IPS-18c (cell line): ENCODE data around the gene NUBP1.

ENCODE experiments used
- H3K4me3 ChIP-seq: 2 replicates; pipeline ENCODE4 v1.7.0; 2013; ENCODE audit warnings: low read depth, mild to moderate bottlenecking, low read length, moderate library complexity; ENCODE audit not compliant: insufficient read depth
- H3K9me3 ChIP-seq: one replicate; pipeline ENCODE4 v1.6.1; 2013; ENCODE audit warnings: mild to moderate bottlenecking, low read length, moderate library complexity; ENCODE audit not compliant: control insufficient read depth, insufficient read depth

Gene NUBP1

DNA sequence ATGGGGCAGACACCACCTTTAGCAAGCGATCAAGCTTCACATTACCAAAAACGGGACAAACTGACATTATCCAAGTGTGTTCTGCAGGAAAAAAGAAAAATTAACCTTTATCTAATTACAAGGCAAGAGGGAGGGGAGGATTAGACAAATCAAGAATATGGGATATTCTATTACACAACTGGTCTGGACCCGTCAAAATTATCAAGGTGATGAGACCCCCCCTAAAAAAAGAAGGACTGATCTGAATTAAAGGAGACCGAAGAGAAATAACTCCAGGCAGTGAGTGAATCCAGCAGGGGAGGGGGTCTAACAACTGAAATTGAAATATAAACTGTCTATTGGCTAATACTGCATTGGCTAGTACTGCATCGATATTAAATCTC is 424 bp upstream of the NUBP1 start:
- peak overlapping the region; percentile 87 for H3K4me3 ChIP-seq
- H3K9me3 ChIP-seq, result no peaks in the 10 kb centered on the region

DNA sequence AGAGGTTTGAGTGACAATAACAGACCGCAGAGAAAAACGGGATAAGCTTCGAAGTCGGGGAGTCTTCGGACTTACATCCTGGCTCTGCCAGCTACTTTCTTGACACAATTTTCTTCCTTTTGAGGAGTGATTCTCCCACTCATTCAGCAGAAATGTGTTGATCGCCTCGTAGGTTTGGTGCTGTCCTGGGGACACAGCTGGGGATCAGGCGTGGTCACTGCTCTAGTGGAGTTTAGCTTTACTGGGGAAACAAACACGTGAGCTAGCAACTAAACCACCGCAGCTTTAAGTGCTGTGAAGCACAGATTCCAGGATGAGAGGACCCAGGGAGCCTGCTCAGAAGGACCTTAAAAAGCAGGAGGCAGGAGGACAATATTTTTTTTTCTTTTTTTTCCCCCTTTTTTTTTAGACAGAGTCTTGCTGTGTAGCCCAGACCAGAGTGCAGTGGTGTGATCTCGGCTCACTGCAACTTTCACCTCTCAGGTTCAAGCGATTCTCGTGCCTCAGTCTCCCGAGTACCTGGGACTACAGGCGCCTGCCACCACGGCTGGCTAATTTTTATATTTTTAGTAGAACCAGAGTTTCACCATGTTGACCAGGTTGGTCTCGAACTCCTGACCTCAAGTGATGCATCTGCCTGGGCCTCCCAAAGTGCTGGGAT is 858 bp downstream of the NUBP1 start:
- Histone ChIP-seq H3K4me3 (peak overlapping the region; percentile 45), H3K9me3 (no peaks in the 10 kb centered on the region)

DNA sequence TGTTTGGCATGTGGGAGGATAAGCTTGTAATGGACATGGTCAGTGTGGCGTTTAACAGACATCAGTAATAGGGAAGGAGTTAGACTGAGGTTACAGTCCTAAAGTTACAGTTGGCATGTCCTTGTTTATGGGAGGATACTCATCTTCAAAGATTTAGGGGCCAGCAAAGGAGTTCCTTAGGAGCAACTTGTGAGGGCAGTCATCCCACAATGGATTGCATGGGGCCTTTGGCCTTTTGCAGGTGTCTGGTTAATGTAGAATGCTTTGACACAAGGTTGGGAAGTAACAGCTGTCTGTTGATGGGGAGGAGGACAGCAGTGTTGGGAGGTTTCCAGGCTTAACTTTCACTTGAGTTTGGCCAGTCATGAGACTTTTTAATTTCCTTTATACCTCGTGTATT is 2.2 kb downstream of the NUBP1 start:
- no peaks in the 10 kb centered on the region for H3K9me3 ChIP-seq
- H3K4me3 ChIP-seq, result no peak overlapping the region

- no peaks in the 10 kb centered on the region for H3K9me3 ChIP-seq
- no peak overlapping the region for H3K4me3 ChIP-seq
These were observed 7.2 kb downstream of the NUBP1 start for GRCh38 chr16:10750793-10751192.

DNA sequence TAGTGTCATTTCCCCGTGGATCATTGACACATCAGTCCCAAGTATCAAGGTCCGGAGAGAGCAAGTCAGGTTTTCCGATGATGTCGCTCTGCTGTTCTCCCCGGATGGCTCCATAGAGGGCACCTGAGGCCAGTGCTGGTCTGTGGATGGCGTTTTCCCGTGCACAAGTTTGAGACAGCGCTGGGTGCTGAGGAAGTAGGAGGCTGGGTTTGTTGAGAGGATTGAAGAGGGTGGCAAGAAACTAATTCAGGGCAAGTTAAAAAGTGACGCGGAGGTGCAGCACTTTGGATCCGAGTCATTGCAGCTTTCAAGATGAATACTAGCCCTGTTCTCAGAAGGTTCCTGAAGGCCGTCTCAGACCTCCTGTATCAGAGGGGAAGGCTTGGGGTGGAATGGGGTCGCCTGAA is 7.7 kb downstream of the NUBP1 start:
- Histone ChIP-seq H3K4me3 (no peak overlapping the region), H3K9me3 (no peaks in the 10 kb centered on the region)

DNA sequence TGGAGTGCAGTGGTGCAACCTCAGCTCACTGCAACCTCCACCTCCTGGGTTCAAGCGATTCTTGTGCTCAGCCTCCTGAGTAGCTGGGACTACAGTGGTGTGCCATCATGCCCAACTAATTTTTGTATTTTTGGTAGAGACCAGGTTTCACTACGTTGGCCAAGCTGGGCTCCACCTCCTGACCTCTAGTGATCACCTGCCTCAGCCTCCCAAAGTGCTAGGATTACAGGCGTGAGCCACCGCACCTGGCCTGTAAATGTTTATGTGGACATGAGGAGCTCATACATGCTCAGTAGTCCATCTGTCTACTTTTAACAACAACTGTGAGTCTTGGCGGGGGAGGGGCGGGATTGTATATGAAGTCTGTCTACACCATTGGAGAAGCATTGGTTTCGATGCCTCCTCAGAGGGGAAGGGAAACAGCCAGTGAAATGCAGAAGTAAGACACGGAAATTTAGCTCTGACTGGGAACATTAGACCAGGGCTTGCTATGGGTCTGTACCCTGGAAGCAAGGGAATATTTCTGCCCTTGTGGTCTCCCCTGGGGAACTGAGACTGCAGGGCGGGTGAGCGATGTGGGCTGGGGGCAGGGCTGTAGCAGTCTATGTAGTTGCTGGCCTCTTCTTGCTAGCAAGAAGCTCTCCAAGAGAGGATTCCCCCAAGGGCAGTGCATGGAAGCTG is 9.3 kb downstream of the NUBP1 start:
- H3K4me3 ChIP-seq, result no peak overlapping the region
- H3K9me3 ChIP-seq, result no peaks in the 10 kb centered on the region

- H3K9me3 ChIP-seq, result no peaks in the 10 kb centered on the region
- H3K4me3 ChIP-seq, result no peak overlapping the region
These were observed 10.0 kb downstream of the NUBP1 start for GRCh38 chr16:10753670-10754069.

DNA sequence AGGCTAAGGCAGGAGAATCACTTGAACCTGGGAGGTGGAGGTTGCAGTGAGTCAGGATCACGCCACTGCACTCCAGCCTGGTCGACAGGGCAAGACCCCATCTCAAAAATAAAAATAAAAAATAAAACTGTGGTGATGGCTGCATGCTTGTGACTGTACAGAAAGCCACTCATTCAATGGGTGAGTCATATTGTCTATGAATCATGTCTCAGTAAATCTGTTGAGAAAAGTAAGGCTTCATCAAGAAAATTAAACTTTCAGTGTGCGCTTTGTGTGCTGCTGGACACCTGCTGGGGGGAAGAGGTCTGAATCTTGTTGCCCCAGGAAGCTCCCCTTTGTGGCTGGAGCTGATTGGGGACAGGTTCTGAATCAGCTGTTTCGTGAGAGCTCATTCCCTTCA is 11.3 kb downstream of the NUBP1 start:
- no peak overlapping the region for H3K4me3 ChIP-seq
- H3K9me3 ChIP-seq, result peaks cover 2% of the 10 kb centered on the region

DNA sequence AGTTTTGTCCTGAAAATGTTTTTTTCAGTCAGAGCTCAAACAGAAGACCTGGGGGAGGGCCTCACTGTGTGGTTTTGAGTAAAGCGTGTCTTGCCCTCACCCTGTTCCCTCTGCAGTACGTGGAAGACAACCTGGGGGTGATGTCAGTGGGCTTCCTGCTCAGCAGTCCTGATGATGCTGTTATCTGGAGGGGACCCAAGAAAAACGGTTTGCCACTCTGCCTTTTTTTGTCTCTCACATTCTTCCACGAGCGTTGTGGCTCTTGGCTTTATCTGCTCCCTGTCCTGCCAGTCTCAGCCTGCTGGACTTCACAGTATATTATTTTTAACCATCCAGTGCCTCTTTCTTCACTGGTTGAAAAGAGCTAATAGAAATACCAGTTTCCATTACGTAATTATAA is 12.9 kb downstream of the NUBP1 start:
- Histone ChIP-seq H3K4me3 (no peak overlapping the region), H3K9me3 (peaks cover 2% of the 10 kb centered on the region)

DNA sequence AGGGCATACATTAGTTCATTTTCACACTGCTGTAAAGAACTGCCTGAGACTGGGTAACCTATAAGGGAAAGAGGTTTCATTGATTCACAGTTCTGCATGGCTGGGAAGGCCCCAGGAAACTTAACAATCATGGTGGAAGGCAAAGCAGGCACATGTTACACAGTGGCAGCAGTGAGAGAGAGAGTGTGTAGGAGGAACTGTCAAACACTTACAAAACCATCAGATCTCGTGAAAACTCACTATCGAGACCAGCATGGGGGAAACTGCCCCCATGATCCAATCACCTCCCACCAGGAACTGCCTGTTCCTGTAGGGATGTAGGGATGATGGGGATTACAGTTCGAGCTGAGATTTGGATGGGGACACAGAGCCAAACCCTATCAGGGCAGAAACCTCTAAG is 17.2 kb downstream of the NUBP1 start:
- H3K4me3 ChIP-seq, result no peak overlapping the region
- peaks cover 2% of the 10 kb centered on the region for H3K9me3 ChIP-seq

- Histone ChIP-seq H3K9me3 (peaks cover 2% of the 10 kb centered on the region), H3K4me3 (no peak overlapping the region)
These were observed 17.7 kb downstream of the NUBP1 start for GRCh38 chr16:10761373-10761772.

DNA sequence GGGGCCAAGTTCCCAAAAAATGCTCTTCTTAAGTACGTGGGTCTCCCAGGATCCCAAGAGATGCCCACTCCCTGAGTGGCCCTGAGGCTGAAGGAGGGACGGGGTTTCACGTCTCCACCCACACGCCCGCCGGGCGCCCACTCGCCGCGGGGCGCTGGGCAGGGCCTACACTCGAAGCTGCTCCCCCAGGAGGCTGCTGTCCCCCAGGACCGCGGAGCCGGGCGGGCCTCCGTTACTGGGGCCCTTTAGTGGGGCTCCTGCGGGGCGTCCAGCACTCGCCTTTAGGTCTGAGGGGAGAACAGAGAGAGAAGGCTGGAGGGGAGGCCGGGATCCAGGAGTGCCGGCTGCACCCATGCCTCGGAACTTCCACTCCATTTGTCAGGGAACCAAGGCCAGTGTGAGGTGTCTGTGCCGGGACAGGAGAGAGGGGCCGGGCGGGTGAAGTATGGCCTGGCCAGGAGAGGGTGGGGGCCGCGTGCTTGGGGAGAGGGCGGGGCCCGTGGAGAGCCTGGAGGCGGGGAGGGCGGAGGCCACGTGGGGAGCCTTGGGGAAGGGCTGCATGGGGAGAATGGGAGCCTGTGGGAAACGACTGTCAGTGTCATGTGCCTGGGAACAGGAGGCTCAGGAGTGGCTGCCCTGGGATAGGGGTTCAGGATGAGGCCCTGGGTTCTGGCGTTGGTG is 18.8 kb downstream of the NUBP1 start:
- H3K9me3 ChIP-seq, result peaks cover 2% of the 10 kb centered on the region
- H3K4me3 ChIP-seq, result no peak overlapping the region

GRCh38 chr16:10763456-10763855 is 19.8 kb downstream of the NUBP1 start:
- Histone ChIP-seq H3K4me3 (no peak overlapping the region), H3K9me3 (peaks cover 2% of the 10 kb centered on the region)

DNA sequence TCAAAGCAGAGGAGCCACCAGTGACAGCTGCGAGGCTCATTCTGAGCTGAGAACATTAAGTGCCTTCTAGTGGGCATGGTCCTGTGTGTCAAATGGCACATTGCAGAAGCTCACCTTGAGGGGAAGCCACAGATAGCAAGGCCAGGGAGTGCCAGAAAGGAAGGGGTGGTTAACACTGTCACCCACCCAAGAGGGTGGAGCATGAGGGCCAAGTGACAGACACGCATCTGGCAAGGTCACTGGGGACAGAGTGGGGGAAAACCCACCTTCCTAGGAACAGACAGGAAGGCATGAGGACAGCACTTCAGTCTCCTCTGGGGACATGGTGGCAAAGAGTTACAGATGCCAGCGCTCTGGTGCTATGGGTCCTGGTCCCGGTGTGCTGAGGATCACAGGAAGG is 22.1 kb downstream of the NUBP1 start:
- Histone ChIP-seq H3K4me3 (no peak overlapping the region), H3K9me3 (no peaks in the 10 kb centered on the region)

DNA sequence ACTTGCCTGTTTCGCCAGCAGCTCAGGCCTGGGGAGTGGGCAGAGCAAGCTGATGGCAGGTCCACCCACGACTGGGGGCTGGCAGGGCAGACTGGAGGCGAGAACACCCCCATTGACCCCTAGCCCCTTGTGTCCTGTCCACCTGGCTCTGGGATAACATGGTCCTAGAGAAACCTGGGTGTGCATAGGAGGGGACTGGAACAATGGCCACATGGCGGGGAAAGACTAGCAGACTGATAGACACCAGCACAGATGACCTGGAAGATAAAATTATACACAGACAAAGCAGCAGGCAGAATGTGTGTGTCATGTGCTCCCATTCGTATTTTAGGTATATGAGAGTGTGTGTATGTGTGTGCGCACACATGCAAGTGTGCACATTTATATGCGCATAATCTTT is 23.5 kb downstream of the NUBP1 start:
- no peaks in the 10 kb centered on the region for H3K9me3 ChIP-seq
- H3K4me3 ChIP-seq, result no peak overlapping the region

- H3K4me3 ChIP-seq, result no peak overlapping the region
- H3K9me3 ChIP-seq, result no peaks in the 10 kb centered on the region
These were observed 25.7 kb downstream of the NUBP1 start for GRCh38 chr16:10769381-10769780.

- no peak overlapping the region for H3K4me3 ChIP-seq
- H3K9me3 ChIP-seq, result no peaks in the 10 kb centered on the region
These were observed 27.3 kb downstream of the NUBP1 start for GRCh38 chr16:10770907-10771306.

DNA sequence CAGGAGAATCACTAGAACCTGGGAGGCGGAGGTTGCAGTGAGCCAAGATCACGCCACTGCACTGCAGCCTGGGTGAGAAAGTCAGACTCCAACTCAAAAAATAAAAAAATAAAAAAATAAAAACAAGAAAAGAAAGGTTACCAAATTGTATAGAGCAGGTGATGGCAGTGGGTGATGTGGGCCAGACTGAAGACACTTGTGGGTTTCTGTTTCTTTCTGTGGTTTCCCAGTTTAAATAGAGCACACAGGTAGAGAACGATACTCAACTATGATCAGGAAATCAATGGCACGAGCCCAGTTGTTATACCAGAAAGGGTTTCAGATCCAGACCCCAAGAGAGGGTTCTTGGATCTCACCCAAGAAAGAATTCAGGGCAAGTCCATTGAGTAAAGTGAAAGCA is 32.6 kb downstream of the NUBP1 start:
- Histone ChIP-seq H3K9me3 (no peaks in the 10 kb centered on the region), H3K4me3 (no peak overlapping the region)
